NOMO-1 treated with dmso at 0.1 percent for 144 hours (cell line): ENCODE measurements around the gene SLCO4C1.

Source experiments
- DNase-seq: peaks from one replicate; lab custom pipeline; 2025; ENCODE audit not compliant: unreplicated experiment; lab: John Stamatoyannopoulos, UW

SLCO4C1 gene

GRCh38 chr5:102271759-102272158 lies 24.3 kb downstream of the SLCO4C1 start:
- DNase-seq, result no peak

DNA sequence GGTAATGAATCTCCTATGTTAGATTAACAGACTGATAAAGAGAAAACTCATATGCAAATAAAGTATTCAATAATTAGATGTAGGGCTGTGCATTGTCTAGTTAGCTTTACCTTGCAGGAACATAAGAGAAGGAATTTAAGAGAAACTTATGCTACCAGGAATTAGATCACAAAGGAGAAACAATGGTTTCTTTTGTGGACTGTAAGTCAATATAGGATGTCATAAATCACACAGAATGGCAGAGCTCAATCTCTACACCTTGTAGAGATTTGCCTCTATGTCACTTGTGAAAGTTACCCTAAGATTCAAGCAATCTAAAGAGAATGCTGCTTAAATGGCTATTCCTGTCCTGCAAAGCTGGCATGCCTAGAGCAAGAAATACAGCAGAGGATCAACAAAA lies 26.0 kb downstream of the SLCO4C1 start:
- DNase-seq, result no peak

GRCh38 chr5:102262688-102263087 lies 33.4 kb downstream of the SLCO4C1 start:
- no peak for DNase-seq

DNA sequence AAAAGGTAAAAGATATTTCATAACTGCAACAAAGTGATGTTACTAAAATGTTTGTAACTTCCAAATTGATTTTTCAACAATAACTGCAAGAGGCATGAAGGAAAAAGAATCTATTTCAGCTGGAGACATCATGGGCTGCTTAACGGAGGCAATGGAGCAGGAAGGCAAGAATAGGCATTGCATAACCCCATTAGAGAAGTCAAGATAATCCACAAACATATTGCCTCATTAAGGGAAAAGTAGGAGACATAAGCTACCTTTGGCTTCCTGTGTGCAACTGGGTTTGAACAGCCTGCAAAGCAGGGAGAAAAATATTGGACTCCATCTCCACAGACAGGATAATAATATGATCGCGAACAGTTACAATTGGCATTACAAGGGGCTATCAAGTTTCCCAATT lies 46.7 kb downstream of the SLCO4C1 start:
- no peak for DNase-seq

GRCh38 chr5:102243213-102243612 lies 52.9 kb downstream of the SLCO4C1 start:
- no peak for DNase-seq

- no peak for DNase-seq
Observed at GRCh38 chr5:102241809-102242421, 54.2 kb downstream of the SLCO4C1 start.

GRCh38 chr5:102231693-102232619 lies 64.1 kb downstream of the SLCO4C1 start:
- no peak for DNase-seq

GRCh38 chr5:102229685-102230084 lies 66.4 kb downstream of the SLCO4C1 start:
- DNase-seq, result no peak

DNA sequence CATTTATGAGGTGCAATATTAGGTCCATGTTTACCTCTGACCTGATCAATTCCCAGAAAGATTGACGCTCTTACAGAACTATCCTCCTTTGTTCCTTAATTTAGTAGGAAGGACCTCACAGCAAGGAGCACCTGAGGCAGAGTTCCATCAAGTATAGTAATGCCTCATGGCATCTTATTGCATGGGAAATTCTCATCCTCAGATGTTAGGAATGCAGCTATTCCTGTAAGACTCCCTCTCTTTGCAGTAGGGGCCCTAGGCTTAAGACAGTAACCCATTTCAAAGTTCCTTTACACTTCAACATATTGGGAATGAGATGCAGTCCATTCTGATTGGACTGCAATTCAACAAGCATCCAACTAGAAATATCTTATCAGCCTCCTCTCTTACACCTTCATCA lies 69.8 kb downstream of the SLCO4C1 start:
- DNase-seq, result no peak

DNA sequence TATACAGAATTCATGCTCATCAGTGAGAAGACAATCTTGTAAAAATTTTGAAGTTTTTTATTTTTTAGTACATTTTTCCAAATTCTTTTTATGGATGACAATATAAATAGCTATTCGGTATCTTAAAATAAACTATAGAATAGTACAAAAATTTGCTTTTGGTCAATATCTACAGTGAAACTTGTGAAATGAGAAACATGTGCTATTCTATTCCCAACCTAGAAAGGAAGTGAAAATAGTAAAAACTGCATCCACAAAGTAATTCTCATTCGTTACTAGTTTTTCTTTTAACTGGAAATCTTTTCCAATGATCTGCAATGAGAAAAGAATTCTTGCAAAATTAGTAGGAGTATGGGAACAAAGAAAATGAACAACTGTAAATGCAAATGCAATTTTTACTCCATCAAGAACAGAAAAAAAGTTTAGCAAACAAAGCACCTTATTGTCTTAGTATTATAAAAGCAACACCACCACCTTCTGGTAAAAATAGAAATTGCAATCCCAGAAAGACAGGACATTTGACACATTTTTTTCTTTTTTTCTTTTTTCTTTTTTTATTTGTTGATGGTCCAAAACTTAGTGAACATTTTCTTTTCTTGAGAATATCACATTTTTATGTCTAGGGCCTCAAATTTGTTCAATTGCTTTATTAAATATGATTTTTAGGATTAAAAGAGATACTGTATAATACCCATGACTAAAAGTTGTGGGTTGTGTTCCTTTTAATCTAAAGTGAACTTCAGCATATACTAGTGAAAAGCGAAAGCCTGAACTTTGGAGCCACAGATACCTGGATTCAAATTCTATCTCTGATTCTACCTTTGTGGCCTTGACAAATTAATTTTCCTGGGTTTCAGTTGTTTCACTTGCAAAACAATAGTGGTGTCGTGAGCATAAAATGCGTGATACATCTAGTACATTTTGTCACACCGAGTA lies 72.3 kb downstream of the SLCO4C1 start:
- no peak for DNase-seq

GRCh38 chr5:102222772-102223171 lies 73.3 kb downstream of the SLCO4C1 start:
- DNase-seq, result no peak

- no peak for DNase-seq
Observed at GRCh38 chr5:102221949-102222348, 74.1 kb downstream of the SLCO4C1 start.

- DNase-seq, result no peak
Observed at GRCh38 chr5:102218159-102218558, 77.9 kb downstream of the SLCO4C1 start.

DNA sequence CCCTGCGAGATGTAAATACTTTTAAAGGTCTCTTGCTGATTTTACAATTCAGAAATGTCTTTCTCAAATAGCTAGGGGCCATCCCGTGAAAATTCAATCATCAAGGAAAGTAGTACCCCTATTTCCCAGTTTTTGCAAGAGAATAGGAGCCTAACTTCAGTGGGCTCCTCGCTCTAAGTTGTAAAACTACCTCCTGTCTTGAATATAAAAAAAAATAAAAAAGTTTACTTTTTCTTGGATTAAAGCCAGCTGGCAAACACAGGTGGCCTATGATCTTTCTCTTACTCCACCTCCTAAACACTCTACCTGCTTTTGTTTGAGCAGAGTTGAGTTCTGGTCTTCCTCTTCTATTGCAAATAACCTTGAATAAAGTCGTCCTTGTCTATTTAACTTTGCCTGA lies 79.4 kb downstream of the SLCO4C1 start:
- no peak for DNase-seq

DNA sequence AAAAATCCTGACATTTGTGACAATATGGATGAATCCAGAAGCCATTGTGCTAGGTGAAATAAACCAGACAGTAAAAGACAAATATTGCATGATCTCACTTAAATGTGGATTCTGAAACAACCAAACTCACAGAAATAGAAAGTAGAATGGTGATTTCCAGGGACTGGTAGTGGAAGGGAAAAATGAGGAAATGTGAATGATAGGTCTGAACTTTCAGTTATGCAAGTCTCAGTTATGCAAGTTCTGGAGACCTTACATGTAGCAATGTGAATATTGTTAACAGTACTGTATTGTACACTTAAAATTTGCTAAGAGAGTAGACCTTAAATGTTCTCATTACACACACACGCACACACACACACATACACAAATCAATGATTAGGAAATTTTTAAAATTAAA lies 84.9 kb downstream of the SLCO4C1 start:
- DNase-seq, result peak; percentile 58

GRCh38 chr5:102200861-102201260 lies 95.2 kb downstream of the SLCO4C1 start:
- DNase-seq, result no peak

DNA sequence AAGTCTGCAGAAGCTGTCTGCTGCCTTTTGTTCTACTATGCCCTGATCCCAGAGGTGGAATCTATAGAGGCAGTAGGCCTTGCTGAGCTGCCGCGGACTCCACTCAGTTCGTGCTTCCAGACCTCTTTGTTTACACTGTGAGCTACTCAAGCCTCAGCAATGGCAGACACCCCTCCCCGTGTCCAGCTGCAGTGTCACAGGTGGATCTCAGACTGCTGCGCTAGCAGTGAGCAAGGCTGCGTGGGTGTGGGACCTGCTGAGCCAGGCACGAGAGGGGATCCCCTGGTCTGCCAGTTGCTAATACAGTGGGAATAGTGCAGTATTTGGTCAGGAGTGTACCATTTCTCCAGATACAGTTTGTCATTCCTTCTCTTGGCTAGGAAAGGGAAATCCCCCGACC lies 99.6 kb downstream of the SLCO4C1 start:
- DNase-seq, result no peak
